Measurements from ENCODE around the gene BECN2. TPM values are rescaled to one million over a fixed set of nuclear protein-coding genes. Genes with fewer than 3 reads are reported as not detected.
A peak's percentile ranks its signal among the peaks of the same experiment; 100 is the strongest.

The BECN2 gene
- total RNA-seq, 2 donors from 2014 or later = not detected

- H3K27ac Mint-ChIP-seq = no peak overlapping the region
Observed at GRCh38 chr1:241997401-241997998, 39.9 kb downstream of the BECN2 start.

DNA sequence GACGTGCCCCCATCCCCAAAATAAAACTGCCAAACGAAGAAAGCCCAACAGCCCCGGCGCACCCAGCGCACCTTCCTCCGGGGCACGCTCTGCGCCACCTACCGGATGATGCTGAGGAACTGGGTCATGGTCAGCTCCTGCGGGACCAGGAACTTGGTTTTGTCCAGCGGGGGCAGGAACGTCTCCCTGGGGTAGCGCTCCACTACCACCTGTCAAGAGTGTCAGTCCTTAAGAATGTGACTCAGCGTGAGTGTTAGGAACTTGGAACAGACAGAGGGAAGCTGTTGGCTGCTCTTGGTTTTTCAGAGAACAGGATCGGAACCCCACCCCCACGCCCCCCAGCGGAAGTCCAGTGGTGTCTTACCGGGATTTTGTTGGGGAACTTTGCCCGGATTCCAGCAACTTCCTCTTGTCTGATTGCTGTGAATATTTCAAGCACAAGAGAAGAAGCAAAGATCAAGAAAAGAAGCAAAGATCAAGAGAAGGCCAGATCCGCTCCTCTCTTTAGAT lies 40.9 kb downstream of the BECN2 start:
- peak overlapping the region; percentile 49 for H3K4me3 Mint-ChIP-seq
- no peaks in the 10 kb centered on the region for H3K36me3 Mint-ChIP-seq (ENCODE audit: low read depth)
- Histone ChIP-seq H3K36me3 (ENCODE audit: control insufficient read depth, insufficient read depth, low read length) (no peaks in the 10 kb centered on the region), H3K9ac (ENCODE audit: extremely low read depth, low read length, poor library complexity, severe bottlenecking) (no peak overlapping the region), H3K4me1 (ENCODE audit: control insufficient read depth, insufficient read depth, low read length) (peaks cover 3% of the 10 kb centered on the region), H3K9me3 (ENCODE audit: control insufficient read depth, low read length) (no peaks in the 10 kb centered on the region), H3K27me3 (ENCODE audit: control insufficient read depth, insufficient read depth, low read length, poor library complexity, severe bottlenecking) (peaks cover 5% of the 10 kb centered on the region), H3K27ac (ENCODE audit: low read depth, low read length) (no peak overlapping the region), H3K4me3 (ENCODE audit: low read length) (peak overlapping the region; percentile 62)
- H3K4me1 Mint-ChIP-seq = peaks cover 19% of the 10 kb centered on the region
- peaks cover 20% of the 10 kb centered on the region for H3K27me3 Mint-ChIP-seq (ENCODE audit: insufficient read depth)
- peak; percentile 93 for DNase-seq
- 0 to 14% methylated on average over 5 to 20 of the region's 20 CpGs for WGBS, 2 experiments (ENCODE audit: insufficient coverage in 1 of 2, insufficient read length in 1 of 2)
- no peak overlapping the region for H3K27ac Mint-ChIP-seq
- no peaks in the 10 kb centered on the region for H3K9me3 Mint-ChIP-seq
- peak; percentile 95 for TF ChIP-seq CTCF (conservative IDR thresholded peaks at IDR 0.05)

More at GRCh38 chr1:241997401-241997998, 39.9 kb downstream of the BECN2 start:
- Mint-ChIP-seq H3K9me3 (no peaks in the 10 kb centered on the region), H3K4me1 (peaks cover 17% of the 10 kb centered on the region), H3K4me3 (no peak overlapping the region), H3K36me3 (ENCODE audit: low read depth) (no peaks in the 10 kb centered on the region), H3K27me3 (ENCODE audit: insufficient read depth) (peaks cover 27% of the 10 kb centered on the region)
- no peak overlapping the region for H3K27ac ChIP-seq (ENCODE audit: low read depth, low read length)
- H3K27me3 ChIP-seq (ENCODE audit: control insufficient read depth, insufficient read depth, low read length, poor library complexity, severe bottlenecking) = peaks cover 5% of the 10 kb centered on the region
- 84 to 93% methylated on average over 9 to 12 of the region's 12 CpGs for WGBS, 2 experiments (ENCODE audit: insufficient coverage in 1 of 2, insufficient read length in 1 of 2)
- no peak for DNase-seq
- H3K9me3 ChIP-seq (ENCODE audit: control insufficient read depth, low read length) = no peaks in the 10 kb centered on the region
- H3K4me1 ChIP-seq (ENCODE audit: control insufficient read depth, insufficient read depth, low read length) = peaks cover 3% of the 10 kb centered on the region
- H3K36me3 ChIP-seq (ENCODE audit: control insufficient read depth, insufficient read depth, low read length) = no peaks in the 10 kb centered on the region
- no peak overlapping the region for H3K4me3 ChIP-seq (ENCODE audit: low read length)
- H3K9ac ChIP-seq (ENCODE audit: extremely low read depth, low read length, poor library complexity, severe bottlenecking) = no peak overlapping the region
- no peak for TF ChIP-seq CTCF (conservative IDR thresholded peaks at IDR 0.05)

GRCh38 chr1:241999026-241999425 lies 41.5 kb downstream of the BECN2 start, which contains the start of gene MAP1LC3C:
Gene MAP1LC3C, minus strand, starts transcription at chr1:241999098. Its CDS starts 90 bp downstream, at chr1:241999008.
- Histone ChIP-seq H3K9me3 (ENCODE audit: control insufficient read depth, low read length) (no peaks in the 10 kb centered on the region), H3K27ac (ENCODE audit: low read depth, low read length) (no peak within 1 kb of the TSS), H3K36me3 (ENCODE audit: control insufficient read depth, insufficient read depth, low read length) (no peaks in the 10 kb centered on the region), H3K4me3 (ENCODE audit: low read length) (peak within 1 kb of the TSS; percentile 62), H3K27me3 (ENCODE audit: control insufficient read depth, insufficient read depth, low read length, poor library complexity, severe bottlenecking) (peaks cover 5% of the 10 kb centered on the region), H3K9ac (ENCODE audit: extremely low read depth, low read length, poor library complexity, severe bottlenecking) (no peak within 1 kb of the TSS), H3K4me1 (ENCODE audit: control insufficient read depth, insufficient read depth, low read length) (peaks cover 3% of the 10 kb centered on the region)
- no peak within 1 kb of the TSS for H3K27ac Mint-ChIP-seq
- H3K9me3 Mint-ChIP-seq = no peaks in the 10 kb centered on the region
- no peaks in the 10 kb centered on the region for H3K36me3 Mint-ChIP-seq (ENCODE audit: low read depth)
- TF ChIP-seq CTCF (conservative IDR thresholded peaks at IDR 0.05) = no peak
- peaks cover 19% of the 10 kb centered on the region for H3K4me1 Mint-ChIP-seq
- H3K27me3 Mint-ChIP-seq (ENCODE audit: insufficient read depth) = peaks cover 18% of the 10 kb centered on the region
- peak; percentile 77 for DNase-seq
- WGBS, 2 experiments (ENCODE audit: insufficient coverage in 1 of 2, insufficient read length in 1 of 2) = 33 to 100% methylated on average over 1 to 4 of the region's 4 CpGs
- H3K4me3 Mint-ChIP-seq = peak within 1 kb of the TSS; percentile 49

All from endodermal cell (in vitro differentiated cells).